Loucy (cell line): ENCODE measurements around the gene SPATC1L.

Experiments used
- EZH2phosphoT487 ChIP-seq: fragments of 200-600 bp; IDR thresholded peaks from 2 replicates; pipeline ENCODE4 v1.6.1; 2018; ENCODE audit warnings: antibody characterized with exemption, mild to moderate bottlenecking, moderate library complexity, borderline replicate concordance
- TF ChIP-seq, protein P1 (sequence below): fragments of 200-600 bp; sonication (generic); conservative IDR thresholded peaks from 2 replicates; pipeline ENCODE4 v1.5.1; 2014; ENCODE audit warnings: mild to moderate bottlenecking, antibody characterized with exemption, low read length

DNA sequence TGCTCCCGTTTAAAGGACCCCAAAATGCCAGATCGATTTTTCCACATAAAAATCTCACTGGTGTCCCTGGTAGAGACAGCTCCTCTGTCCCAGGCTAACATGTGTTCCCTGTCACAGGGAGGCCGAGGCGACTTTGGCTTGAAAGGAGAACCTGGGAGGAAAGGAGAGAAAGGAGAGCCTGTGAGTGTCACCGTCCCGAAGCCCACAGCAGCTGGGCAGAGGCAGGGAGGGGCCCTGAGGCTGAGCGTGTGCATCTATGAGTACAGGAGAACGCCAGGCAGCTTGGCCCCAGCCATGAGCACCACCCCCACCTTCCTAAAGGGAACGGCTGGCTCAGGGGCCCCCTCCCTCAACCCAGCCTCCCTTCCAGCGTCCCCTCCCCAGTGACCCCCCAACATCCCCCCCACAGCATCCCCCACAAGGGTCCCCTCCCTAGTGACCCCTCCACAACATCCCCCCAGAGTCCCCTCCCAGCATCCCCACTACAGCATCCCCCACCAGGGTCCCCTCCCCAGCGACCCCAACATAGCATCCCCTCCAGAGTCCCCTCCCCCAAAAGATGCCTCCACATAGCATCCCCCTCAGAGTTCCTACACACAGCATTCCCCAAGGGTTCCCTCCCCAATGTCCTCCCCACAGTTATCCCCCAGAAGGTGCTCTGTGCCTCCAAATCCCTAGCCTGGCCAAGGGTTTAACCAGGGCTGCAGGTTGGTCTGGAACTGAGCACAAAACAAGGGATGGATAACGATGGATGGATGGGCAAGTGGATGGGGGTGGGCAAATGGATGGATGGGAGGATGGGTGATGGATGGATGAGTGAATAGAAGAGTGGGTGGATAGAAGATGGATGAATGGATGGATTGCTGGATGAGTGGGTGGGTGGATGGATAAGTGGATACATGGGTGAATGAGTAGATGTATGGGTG, 61.2 kb downstream of the SPATC1L start:
- TF ChIP-seq, protein P1, sequence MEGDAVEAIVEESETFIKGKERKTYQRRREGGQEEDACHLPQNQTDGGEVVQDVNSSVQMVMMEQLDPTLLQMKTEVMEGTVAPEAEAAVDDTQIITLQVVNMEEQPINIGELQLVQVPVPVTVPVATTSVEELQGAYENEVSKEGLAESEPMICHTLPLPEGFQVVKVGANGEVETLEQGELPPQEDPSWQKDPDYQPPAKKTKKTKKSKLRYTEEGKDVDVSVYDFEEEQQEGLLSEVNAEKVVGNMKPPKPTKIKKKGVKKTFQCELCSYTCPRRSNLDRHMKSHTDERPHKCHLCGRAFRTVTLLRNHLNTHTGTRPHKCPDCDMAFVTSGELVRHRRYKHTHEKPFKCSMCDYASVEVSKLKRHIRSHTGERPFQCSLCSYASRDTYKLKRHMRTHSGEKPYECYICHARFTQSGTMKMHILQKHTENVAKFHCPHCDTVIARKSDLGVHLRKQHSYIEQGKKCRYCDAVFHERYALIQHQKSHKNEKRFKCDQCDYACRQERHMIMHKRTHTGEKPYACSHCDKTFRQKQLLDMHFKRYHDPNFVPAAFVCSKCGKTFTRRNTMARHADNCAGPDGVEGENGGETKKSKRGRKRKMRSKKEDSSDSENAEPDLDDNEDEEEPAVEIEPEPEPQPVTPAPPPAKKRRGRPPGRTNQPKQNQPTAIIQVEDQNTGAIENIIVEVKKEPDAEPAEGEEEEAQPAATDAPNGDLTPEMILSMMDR, result no peak
- TF ChIP-seq EZH2phosphoT487, result no peak
